ENCODE measurements around the gene NUDT19. TPM values are rescaled to one million over a fixed set of nuclear protein-coding genes. Genes with fewer than 3 reads are reported as not detected.

The NUDT19 gene
- total and polyA plus RNA-seq, 9 donors, result 3.6 to 13.0 (median 6.3) TPM

DNA sequence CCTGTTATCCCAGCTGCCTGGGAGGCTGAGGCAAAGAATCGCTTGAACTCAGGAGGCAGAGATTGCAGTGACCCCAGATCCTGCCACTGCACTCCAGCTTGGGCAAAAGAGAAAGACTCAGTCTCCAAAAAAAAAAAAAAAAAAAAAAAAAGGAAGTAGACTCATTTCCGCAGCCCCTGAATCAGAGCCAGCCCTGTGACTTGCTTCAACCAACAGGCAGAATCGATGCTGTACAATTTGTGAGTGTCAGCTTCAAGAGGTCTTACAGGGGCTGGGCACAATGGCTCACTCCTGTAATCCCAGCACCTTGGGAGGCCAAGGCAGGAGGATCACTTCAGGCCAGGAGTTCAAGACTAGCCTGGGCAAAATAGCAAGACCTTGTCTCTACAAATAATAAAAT is 29.4 kb upstream of the NUDT19 start:
- no peaks in the 10 kb centered on the region for H3K36me3 ChIP-seq
- H3K27ac ChIP-seq, result no peak overlapping the region
- no peaks in the 10 kb centered on the region for H3K9me3 ChIP-seq
- no peak for DNase-seq
- intact Hi-C loops (cut with DNase I), result no loop called here
- WGBS, 3 donors, result 59 to 76% (median 74%) methylated on average over 3 of the region's 3 CpGs
- no peaks in the 10 kb centered on the region for H3K4me1 ChIP-seq (ENCODE audit: insufficient read depth)
- no peaks in the 10 kb centered on the region for H3K27me3 ChIP-seq
- TF ChIP-seq EP300 (IDR thresholded peaks at IDR 0.05) (no peak), POLR2A (IDR thresholded peaks at IDR 0.05) (no peak)
- TF ChIP-seq, protein P1, sequence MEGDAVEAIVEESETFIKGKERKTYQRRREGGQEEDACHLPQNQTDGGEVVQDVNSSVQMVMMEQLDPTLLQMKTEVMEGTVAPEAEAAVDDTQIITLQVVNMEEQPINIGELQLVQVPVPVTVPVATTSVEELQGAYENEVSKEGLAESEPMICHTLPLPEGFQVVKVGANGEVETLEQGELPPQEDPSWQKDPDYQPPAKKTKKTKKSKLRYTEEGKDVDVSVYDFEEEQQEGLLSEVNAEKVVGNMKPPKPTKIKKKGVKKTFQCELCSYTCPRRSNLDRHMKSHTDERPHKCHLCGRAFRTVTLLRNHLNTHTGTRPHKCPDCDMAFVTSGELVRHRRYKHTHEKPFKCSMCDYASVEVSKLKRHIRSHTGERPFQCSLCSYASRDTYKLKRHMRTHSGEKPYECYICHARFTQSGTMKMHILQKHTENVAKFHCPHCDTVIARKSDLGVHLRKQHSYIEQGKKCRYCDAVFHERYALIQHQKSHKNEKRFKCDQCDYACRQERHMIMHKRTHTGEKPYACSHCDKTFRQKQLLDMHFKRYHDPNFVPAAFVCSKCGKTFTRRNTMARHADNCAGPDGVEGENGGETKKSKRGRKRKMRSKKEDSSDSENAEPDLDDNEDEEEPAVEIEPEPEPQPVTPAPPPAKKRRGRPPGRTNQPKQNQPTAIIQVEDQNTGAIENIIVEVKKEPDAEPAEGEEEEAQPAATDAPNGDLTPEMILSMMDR (IDR thresholded peaks at IDR 0.05), result no peak
- H3K4me3 ChIP-seq, result no peak overlapping the region

DNA sequence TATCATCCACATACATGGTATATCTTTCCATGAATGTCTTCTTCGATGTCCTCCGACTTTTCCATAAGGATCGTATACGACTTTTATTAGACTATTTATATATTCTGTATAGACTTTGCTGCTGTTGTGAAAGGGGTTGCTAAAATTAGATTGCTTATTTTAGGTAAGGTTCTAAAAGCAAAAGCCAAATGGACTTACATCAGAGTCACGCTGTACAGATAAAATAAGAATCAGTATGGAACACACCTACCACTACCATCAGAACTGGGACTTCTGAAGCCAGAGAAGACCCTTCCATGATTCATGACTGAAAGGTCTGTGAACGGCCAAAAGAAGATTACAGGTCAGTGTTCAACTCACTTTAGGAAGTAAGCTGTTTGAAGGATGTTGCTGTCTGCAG is 25.5 kb upstream of the NUDT19 start:
- no peaks in the 10 kb centered on the region for H3K4me1 ChIP-seq (ENCODE audit: insufficient read depth)
- TF ChIP-seq POLR2A (IDR thresholded peaks at IDR 0.05) (no peak), EP300 (IDR thresholded peaks at IDR 0.05) (no peak)
- TF ChIP-seq, protein P1 (IDR thresholded peaks at IDR 0.05), result no peak
- WGBS, 3 donors, result 89 to 93% (median 89%) methylated on average over 6 of the region's 6 CpGs
- H3K27ac ChIP-seq, result no peak overlapping the region
- intact Hi-C loops (cut with DNase I), result no loop called here
- no peaks in the 10 kb centered on the region for H3K9me3 ChIP-seq
- no peak for DNase-seq
- H3K36me3 ChIP-seq, result no peaks in the 10 kb centered on the region
- no peaks in the 10 kb centered on the region for H3K27me3 ChIP-seq
- H3K4me3 ChIP-seq, result no peak overlapping the region

DNA sequence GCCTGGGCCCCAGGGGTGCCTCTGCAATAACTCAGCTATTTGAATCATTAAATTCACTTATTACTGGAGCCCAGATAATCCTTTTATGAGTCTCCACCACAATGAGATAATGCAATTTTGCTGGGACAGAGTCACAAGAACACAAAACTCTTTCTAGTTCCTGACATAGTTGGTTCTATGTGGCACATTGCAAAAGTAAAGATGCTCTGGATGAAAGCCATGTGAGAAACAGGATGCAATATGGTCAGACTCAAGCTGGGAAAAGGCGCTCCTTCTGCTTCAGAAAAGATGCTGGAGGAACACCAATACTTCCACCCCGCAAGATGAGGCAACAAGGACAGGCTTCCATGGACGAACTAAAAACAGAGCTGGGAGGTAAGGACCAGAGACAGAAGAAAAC is 22.3 kb upstream of the NUDT19 start:
- Histone ChIP-seq H3K36me3 (no peaks in the 10 kb centered on the region), H3K4me3 (no peak overlapping the region), H3K27me3 (no peaks in the 10 kb centered on the region), H3K9me3 (no peaks in the 10 kb centered on the region), H3K27ac (no peak overlapping the region), H3K4me1 (ENCODE audit: insufficient read depth) (peaks cover 2% of the 10 kb centered on the region)
- DNase-seq, result no peak
- WGBS, 3 donors, result 91 to 96% (median 93%) methylated on average over 3 of the region's 3 CpGs
- TF ChIP-seq, protein P1 (IDR thresholded peaks at IDR 0.05), result no peak
- TF ChIP-seq EP300 (IDR thresholded peaks at IDR 0.05), result no peak
- no peak for TF ChIP-seq POLR2A (IDR thresholded peaks at IDR 0.05)
- intact Hi-C loops (cut with DNase I), result no loop called here

DNA sequence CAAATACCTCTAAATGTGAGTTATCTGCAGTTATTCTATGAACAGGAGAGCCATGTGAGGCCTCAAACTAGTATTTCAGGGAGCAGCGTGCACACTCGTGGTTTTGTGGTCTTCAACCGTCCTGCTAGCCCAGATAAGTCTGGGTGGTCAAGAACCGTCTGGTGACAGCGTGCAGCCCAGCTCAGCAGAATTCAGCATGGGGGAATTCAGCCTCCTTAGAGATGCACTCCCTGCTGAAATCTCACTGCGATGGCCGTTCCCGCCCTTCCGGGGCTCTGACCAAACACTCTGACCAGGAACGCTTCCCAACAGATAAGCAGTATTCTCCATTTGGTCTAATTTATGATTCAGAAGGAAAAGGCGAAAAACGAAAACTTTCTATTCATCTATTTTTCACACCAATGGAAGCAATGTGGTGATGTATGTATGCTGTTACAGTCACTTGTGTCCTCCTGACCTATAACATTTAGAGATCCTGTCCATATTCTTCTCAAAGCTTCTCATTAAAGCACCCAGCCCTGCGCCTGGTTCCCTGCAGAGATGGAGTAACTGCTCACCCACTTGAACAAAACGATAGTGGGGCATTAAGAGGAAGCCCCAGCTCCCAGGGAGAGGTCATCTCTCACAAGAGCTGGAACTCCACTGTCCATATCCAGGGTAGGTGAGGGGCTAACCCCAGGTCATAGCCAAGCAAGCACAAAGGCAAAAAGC is 19.6 kb upstream of the NUDT19 start:
- Histone ChIP-seq H3K4me1 (ENCODE audit: insufficient read depth) (peaks cover 2% of the 10 kb centered on the region), H3K4me3 (no peak overlapping the region), H3K27ac (no peak overlapping the region), H3K9me3 (no peaks in the 10 kb centered on the region), H3K27me3 (peaks cover 5% of the 10 kb centered on the region), H3K36me3 (no peaks in the 10 kb centered on the region)
- TF ChIP-seq, protein P1 (IDR thresholded peaks at IDR 0.05), result no peak
- TF ChIP-seq EP300 (IDR thresholded peaks at IDR 0.05) (no peak), POLR2A (IDR thresholded peaks at IDR 0.05) (no peak)
- WGBS, 3 donors, result 71 to 85% (median 78%) methylated on average over 14 of the region's 14 CpGs
- intact Hi-C loops (cut with DNase I), result no loop called here
- DNase-seq, result no peak

Measured in ovary (tissue), 9 donors.